Sigmoid colon (tissue), 4 donors: ENCODE results near the gene NUTM2B.
"Not testable (repeated sequence)": the region's sequence is repeated elsewhere in the genome, so short reads cannot be mapped to it uniquely, and the experiment has no call there.

Experiments
- POLR2A ChIP-seq, 2 donors: fragments of 450-650 bp; IDR thresholded peaks; one replicate each; pipeline ENCODE4 v1.6.1; 2016; ENCODE audit warnings: antibody characterized with exemption in 2 of 2, mild to moderate bottlenecking in 2 of 2, moderate library complexity in 2 of 2
- POLR2AphosphoS5 ChIP-seq, 4 donors: sonication (generic); formaldehyde crosslinking; IDR thresholded peaks; one replicate each; pipeline ENCODE4 v1.6.1; 2017; ENCODE audit warnings: antibody characterized with exemption in 4 of 4
- TF ChIP-seq, protein P1 (sequence below), 4 experiments: fragments of 450-650 bp in 3 of 4; fragments of 200-600 bp in 1 of 4; IDR thresholded peaks; one replicate each; pipeline ENCODE4 v1.5.1; 2016 to 2019; ENCODE audit warnings: antibody characterized with exemption in 4 of 4, mild to moderate bottlenecking in 3 of 4, moderate library complexity in 2 of 4

DNA sequence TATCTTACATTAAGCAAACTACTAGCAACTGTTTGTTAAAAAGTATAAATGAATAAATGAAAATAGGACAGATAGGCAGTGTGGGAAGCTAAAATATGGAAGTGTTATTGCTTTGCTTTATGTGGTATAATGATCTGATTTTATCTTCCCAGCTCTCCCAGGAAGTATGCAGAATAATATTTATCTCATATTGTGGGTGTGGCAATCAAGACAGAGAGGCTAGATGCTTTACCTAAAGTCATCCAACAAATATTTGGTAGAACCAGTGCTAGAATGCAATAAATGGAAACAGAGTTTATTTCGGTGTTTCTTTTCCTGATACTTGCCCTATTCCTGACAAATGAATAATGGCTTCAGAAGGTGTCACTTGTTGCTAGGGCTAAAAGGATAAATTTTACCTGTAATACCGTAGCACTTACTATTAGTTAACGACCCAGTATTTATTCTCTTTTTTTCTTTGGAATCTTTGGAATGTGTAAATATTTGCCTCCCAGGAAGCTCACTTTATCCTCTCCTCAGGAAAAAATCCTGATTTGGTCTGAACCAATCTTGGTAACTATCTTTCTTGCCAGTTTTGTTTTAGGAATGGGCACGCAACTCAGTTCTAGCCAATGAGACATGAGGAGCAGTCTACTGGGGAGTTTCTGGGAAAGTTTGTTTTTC lies 14.0 kb downstream of the NUTM2B start:
- TF ChIP-seq, protein P1, sequence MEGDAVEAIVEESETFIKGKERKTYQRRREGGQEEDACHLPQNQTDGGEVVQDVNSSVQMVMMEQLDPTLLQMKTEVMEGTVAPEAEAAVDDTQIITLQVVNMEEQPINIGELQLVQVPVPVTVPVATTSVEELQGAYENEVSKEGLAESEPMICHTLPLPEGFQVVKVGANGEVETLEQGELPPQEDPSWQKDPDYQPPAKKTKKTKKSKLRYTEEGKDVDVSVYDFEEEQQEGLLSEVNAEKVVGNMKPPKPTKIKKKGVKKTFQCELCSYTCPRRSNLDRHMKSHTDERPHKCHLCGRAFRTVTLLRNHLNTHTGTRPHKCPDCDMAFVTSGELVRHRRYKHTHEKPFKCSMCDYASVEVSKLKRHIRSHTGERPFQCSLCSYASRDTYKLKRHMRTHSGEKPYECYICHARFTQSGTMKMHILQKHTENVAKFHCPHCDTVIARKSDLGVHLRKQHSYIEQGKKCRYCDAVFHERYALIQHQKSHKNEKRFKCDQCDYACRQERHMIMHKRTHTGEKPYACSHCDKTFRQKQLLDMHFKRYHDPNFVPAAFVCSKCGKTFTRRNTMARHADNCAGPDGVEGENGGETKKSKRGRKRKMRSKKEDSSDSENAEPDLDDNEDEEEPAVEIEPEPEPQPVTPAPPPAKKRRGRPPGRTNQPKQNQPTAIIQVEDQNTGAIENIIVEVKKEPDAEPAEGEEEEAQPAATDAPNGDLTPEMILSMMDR (IDR thresholded peaks at IDR 0.05) = not testable (repeated sequence)
- TF ChIP-seq POLR2A, POLR2AphosphoS5 (IDR thresholded peaks at IDR 0.05): not testable (repeated sequence)
